ENCODE measurements around the gene POMT2.

The POMT2 gene

DNA sequence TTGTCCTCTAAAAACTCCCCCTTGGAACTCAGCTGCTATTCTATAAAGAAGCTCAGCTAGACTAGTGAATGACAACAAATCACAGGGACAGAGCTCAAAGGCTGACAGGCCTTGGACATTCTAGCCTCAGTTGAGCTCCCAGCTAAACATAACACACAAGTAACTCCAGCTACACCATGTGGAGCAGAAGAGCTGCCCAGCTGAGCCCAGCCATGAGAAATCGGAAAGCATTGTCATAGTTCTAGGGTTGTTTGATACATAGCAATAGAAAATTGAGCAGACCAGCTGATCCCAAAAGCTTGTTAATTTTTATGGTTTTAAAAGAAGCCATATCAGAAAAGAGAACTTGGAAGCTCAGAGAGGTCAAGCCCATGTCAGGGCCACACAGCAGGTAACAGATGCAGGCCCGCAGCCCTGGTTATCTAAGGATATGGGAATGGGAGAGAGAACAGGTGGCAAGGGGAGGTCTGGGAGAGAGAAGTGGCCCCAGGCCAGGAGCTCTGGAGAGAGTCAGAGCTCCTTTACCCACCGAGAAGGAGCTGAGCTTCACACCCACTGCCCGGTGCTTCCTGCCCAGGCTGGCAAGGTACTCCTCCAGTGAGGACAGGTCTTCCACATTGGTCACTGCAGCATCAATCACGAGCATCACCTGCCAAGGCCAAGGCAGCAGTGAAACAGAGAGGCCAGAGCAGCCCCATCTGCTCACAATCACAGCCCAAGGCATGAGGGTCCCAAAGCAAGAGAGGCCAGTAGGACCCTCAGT is 52.6 kb downstream of the POMT2 start:
- DNase-seq (ENCODE audit: low read depth) = no peak

DNA sequence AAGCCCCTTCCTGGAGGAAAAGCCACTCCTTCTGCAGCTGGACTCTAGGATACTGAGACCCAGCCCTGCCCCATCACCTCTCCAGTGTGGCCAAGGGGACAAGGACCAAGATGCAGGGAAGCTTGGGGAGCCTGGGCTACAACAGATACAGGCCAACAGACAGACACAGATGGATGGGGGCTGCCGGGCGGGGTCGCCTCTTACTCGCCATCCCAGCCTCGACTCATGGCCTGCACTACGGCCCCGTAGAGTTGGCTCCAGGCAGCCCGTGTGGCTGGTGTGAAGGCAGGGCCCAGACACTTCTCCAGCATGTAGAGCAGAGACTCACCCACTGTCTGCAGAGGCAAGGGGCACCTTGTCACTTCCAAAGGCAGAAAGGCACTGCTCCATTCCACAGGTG is 54.3 kb downstream of the POMT2 start:
- DNase-seq (ENCODE audit: low read depth) = no peak

DNA sequence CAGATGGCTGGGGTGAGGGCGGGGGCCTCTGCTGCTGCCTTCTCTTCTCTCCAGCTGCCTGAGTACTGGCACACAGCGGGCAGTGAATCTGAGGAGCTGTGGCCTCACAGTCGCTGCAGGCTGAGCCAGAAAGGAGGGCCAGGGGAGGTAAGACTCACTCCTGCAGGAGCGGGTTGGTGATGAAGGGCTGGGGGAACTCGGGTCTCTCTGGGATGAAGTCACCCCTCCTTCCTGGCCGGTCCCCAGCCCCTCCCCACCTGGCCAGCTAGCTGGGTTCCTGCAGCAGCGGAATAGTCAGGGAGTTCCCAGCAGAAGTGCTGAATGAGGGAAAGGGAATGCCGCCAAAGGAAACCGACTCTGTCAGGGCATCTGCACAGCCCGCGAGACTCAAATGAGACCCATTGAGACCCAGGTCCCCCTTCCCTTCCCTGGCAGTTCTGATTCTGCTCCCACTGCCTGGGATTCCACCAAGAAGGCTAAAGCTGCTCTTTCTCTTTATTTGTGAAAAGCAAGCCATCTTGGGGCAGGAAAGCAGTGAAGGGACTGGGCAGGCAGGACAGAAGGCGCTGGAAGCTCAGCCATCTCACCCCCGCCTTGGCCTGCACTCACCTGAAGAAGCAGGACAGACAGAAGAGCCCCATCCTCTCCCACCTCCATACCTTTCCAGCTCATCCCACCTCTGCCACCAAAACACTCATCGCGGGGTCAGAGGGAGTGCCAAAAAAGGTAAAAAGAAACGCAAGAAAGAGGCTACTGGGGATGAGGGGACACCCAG is 54.9 kb downstream of the POMT2 start:
- no peak for DNase-seq (ENCODE audit: low read depth)

DNA sequence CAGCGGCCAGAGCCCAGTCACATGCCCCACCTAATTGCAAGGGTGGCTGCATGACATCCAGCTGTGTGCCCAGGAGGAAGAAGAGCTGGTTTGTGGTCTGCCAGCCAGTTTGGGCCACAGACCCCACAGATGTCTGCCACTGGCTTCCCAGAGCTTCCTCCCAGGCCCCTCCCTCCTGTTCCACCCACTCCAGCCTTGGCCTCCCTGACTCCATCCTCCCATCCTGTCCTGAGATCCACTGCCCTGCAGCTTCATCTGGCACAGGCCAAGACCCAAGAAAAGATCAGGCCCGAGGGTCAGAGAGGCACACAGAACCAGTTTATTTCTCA is 55.5 kb downstream of the POMT2 start:
- no peak for DNase-seq (ENCODE audit: low read depth)

DNA sequence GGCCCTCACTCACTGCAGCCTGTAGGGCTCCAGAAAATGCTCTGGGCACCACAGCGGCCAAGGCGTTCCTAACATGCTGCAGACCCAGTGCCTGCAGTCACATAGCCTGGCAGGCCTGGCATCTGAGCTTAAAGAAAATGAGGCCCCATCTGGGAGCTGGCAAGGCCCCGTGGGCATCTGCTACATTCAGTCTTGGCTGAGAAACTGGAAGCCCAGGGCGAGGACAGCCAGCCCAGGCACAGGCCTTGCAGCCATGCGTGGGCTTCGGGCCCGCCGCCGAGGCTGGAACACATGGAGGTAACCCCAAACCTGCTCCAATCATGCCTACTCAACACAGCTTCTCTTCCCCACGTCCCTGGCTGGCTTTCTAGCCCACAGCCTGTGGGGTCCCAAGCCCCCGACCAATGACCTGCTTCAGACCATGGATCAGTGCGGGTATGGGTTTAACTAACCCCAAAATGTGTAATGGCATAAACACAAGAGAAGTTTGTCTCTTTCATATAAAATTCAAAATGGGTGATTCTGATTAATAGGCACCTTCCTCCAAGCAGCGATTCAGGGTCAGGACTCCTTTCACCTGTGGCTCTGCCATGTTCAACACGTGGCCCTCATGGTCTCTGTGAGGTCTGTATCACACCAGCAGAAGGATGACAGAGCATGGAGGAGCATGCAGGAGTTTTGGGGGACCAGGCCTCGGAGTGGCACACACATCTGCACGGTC is 56.1 kb downstream of the POMT2 start:
- DNase-seq (ENCODE audit: low read depth) = no peak

DNA sequence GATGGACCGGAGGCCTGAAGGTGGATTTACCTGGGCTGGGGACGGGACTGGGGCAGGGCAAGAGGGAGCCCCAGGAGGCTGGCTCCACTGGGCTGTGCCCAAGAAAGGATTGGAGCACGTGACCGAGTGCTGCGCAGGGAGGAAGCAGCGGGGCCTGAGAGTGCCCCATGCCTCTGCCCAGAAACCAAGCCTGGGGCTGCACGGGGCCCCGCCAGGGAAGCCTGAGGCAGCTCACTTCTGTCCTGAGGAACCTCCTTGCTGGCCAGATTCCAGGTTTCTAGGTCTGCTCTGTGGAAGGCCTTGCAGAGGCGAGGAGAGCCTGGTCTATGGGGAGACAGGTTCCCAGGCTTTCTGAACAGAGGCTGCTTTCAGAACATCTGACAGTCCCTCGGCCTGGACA is 60.1 kb downstream of the POMT2 start:
- DNase-seq (ENCODE audit: low read depth) = no peak

DNA sequence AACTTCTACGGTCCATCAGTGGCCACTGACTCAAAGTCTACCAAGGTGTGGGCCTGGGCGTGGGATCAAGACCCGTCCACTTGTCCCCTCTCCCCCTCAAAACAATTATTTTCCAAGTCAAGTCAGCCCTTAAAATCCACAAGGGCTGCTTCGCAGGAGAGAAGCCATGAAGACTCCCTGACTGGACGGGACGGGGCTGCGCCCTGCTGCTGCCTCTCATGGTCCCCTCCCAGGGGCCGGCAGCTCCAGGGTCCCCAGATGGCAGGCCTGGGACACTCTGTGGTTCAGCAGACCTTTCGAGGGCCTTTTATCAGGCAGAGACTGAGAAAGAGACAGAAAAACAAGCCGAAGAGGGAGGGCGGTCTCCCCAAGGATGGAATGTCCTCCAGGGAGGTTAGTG is 60.5 kb downstream of the POMT2 start:
- no peak for DNase-seq (ENCODE audit: low read depth)

DNA sequence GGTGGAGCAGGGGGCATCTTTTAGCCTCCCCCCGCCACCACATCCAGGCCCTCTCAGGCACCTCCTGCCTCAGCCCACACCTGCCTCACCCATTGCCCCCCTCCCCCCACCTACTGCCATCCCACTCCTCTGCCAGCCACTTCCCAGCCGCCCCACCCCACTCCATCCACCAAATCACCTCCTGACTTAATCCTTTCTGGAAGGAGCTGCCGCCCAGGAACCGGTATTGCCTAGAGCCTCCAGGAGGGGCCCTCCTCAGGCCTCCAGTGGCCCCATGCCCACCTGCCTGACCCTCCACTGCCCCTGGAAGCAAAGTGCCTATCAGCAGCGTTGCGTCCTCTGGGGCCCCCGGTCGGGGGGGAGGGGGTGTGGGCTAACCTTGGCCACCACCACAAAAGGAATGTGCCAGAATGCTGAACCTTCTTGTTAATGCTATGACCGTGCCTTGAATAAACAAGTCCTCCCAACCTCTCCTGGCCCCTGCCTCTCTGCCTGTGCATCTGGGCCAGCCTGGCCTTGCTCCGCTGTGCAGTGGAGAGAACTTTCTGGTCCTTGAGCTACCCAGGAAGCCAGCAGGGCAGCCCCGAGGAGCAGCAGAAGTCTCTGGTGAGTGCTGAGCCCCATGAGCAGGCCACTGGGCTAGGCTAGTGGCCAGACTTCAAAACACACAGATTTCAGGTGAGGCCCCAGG is 61.5 kb downstream of the POMT2 start:
- DNase-seq (ENCODE audit: low read depth) = no peak

DNA sequence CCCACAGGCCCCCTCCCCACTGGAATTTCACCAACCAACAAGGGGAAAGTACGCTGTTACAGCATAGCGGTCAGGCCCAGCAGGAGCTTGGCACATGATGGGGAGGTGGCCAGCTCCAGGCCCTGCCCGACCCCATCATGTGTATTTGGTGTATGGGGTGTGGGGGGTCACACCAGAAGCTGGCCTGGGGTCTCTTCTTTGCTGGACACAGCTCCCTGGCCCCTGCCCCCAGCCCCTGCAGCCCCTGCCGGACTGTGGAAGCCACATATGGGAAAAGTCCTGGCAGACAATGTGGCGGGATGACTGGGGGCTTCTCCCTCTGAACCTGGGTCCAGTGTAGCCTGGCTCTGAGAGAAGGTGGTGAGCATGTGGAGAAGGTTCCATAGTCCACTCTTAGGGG is 62.1 kb downstream of the POMT2 start:
- no peak for DNase-seq (ENCODE audit: low read depth)

DNA sequence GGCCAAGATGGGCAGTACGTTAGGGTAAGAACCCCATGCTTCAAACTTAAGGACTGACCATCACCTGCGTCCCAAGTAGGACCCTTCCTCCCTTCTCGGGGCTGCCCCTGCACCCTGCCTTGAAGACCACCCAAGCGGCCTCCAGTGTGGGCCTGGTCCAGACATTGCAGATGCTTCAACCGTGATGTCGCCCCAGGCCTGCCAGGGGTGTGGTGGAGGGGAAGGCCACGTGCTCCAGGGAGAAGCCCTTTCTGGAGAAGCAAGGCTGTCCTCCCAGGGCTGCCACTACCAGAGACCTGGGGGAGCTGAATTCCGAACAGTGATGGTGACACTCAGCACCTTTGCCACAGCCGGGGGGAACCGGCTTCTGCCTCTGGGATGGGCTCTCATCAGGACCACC is 63.0 kb downstream of the POMT2 start:
- DNase-seq (ENCODE audit: low read depth) = no peak

DNA sequence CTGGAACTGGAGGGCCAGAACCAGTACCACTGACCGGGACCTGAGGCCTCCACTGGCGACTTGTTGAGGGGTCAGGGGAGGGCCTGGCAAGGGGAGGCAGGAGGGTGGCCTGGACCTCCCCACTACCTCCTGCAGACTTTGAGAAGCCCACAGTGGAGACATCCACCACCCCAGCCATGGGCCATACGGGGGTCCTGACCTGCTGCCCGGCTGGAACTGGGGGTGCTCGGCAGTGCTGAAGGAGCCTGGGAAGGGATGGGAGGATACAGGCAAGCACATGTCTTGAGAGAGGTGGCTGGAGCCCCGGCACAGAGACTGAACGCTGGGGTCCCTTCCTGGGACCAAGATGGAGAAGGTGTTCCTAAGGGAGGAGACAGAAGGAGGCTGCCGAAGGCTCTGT is 64.0 kb downstream of the POMT2 start:
- DNase-seq (ENCODE audit: low read depth) = no peak

DNA sequence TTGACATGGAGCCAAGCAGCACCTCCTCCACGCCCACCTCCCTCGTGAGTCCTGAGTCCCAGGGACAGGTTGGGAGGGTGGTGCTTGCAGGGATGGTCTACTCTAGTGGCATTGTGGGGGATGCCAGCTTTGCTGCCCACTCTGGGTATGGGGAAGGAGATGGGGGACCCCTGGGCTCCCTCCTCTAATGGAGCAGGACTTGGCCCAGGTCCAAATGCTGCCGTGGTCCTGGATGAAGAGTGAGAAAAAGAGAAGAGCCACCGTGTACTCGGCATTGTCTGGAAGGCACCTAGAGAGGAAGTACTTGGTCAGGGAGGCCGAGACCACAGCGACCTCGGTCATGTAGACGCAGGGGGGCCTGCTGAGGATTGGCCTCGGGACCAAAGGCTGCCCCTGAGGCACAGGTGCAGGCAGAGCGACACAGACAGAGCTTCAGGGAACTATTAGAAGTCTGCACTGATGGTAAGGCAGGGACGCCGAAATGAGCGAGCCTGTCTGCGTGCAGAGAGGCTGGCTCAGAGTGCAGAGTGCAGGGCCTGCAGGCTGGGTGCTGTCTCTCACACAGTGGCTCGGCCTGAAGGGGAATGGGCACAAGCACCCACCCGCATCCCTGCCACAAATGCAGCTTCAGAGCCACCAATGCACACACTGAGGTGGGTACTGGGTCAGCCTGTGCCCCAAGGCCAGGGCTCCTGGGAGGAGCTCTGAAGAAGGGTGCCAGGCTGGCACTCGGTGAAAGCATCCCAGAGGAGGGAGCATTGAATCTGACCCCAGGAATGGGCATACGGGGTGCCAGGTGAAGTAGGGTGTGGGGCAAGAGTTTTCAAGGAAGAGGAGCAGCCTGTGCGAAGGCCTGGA is 67.1 kb downstream of the POMT2 start:
- no peak for DNase-seq (ENCODE audit: low read depth)

DNA sequence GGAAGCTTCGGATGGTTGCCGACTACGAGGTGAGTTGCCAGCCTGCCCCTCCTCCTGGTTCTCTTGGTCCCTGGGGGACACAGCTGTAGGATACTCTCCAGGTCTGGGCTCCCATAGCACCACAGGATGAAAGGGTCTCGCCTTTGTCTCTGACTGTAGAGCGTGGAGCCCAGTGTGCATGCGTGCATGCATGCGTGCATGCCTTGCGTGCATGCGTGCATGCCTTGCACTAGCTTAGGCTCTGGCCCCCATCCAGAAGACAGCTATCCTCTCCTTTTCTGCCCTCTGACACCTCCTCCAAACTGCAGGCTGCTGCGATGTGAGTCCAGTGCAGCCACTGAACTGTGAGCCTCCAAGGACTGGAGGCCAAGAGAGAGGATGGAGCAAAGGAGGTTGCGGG is 68.8 kb downstream of the POMT2 start:
- DNase-seq (ENCODE audit: low read depth) = no peak

DNA sequence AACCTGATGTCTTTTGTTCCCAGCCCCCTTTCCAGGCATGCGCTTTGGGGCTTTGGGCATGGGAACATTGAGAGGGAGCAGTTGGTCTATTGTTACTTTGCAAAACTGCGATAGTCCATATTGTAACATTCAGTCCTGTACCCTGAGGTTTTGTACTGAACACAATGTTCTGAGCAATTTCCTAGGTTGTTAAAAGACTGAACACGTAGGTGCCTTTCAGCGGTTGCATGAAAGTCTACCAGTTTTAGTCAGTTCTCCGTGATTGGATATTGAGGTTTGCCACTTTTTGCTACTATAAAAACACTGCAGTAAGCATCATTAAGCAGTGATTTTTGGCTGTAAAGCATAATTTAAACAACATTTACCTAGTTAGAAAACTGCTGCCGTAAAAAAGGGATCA is 69.8 kb downstream of the POMT2 start:
- DNase-seq (ENCODE audit: low read depth) = no peak

DNA sequence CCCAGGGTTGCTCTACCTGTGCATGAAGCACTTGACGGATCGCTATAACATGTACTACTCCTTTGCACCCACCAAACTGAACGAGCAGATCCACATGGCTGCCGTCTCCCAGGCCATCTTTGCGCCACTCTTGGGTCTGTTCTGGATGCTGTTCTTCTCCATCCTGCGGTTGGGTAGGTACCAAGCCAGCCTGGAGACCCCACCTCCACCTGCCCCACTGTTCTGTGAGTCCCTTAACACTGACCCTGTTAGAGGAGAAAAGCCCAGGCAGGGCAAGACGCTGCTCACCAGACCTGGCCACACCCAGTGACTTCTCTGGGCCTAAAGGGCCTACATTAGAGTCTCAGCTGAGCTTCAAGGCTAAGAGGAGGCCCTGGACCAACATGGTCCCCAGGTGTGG is 71.4 kb downstream of the POMT2 start:
- DNase-seq (ENCODE audit: low read depth) = no peak

DNA sequence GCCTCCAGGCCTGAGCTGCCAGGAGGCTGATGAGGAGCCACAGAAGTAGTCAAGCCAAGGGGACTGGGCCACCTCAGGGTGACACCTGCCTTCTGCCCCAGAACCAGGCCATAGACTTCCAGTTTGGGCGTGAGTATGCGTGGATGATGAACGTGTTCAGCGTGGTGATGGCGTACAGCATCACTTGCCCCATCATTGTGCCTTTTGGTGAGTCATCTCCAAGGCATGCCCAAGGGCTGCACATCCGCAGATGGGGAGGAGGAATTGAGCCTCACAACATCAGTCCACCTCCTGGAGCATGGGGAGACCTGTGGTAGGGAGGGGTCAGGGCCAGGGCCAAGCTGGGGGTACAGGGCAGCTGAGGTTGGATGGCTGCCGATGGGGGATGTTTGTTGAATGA is 72.0 kb downstream of the POMT2 start:
- DNase-seq (ENCODE audit: low read depth) = no peak

DNA sequence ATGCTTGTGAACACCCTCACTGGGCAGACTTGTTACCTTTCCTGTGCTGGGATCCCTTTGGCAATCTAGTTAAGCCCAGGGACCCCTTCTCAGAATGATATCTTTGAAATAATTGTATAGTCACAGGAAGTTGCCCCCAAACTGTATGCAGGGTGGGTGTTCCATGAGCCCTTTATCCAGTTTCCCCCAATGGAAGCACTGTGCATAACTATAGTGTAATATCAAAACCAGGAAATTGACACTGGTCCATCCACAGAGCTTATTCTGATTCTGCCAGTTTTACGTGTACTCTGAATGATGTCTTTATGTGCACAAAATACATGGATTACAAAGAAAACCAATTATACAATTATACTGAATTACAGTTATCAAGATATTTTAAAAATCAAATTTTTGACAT is 73.9 kb downstream of the POMT2 start:
- no peak for DNase-seq (ENCODE audit: low read depth)

DNA sequence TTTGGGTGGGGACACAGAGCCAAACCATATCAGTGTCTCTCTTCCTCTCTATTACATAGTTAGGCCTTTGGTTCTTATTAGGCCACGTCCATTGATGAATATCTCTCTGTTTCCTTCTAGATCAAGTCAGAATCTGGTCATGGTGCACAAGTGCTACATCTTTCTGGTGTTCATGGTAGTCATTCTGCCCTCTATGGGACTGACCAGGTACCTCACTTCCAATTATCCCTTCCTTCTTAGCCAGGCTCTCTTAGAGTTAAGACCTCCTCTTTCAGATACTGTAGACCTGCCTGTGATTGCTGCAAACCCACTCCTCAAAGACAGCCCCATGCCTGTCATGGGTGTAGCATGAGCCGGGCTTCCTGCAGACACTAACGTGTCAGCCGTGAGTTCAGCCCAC is 74.9 kb downstream of the POMT2 start:
- DNase-seq (ENCODE audit: low read depth) = no peak

DNA sequence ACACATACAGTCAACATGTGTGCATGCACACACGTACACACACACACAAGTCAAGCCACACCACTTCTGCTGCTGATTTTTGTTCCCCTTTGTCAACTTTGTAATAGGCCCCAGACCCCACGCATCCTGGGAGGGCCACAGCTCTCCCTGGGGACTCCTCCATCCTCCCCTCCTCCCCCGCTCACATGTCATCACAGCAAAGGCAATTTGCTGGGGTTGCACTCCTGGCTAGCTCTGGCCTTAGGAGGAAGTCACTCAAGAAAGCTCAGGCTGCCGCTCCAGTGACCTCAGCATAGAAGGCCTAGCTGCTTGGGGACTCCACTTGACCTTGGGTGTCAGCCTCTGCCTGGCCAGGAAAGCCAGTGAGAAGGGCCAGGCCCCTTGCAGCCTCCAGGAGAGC is 76.8 kb downstream of the POMT2 start:
- DNase-seq (ENCODE audit: low read depth) = no peak

DNA sequence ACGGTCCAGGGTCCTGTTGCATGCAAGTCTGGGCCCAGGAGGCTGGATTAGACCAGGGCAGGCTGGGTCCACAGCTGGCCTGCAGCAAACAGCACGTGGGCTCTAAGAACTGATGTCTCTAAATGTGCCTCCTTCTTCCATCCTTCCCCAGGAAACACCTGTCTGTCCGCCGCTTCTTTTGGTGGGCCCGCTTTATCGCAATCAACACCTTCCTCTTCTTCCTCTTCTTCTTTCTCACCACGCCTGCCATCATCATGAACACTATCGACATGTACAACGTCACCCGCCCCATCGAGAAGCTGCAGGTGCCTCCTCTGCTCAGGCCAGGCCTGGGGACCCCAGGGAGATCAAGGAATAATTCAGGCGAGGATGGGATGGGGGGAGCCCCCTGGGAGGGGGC is 77.9 kb downstream of the POMT2 start:
- DNase-seq (ENCODE audit: low read depth) = no peak

DNA sequence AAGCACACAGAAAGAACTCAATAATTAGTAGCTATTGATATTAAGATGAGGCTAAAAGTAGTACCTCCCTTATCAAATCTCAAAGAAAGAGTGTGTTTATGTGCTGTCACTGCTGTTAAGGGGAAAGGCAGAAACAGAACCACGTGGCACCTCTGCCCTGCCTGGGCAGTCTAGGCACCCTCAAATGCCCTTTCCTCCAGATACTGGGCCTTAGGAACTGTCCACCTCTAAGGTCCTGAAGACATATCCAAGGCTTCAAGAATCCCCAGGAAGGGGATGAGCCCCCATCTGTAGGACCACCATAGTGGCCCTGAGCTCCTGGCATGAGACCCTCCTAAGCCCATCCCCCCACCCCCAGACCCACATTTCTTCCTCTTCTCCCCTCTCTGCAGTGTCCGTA is 78.7 kb downstream of the POMT2 start:
- DNase-seq (ENCODE audit: low read depth) = no peak
